Right lobe of liver (tissue), 4 donors: ENCODE data around the gene SIRPA.

Experiments
- POLR2A ChIP-seq: fragments of 450-650 bp; IDR thresholded peaks from one replicate; pipeline ENCODE4 v1.6.1; 2017; ENCODE audit warnings: antibody characterized with exemption, mild to moderate bottlenecking
- TF ChIP-seq, protein P1 (sequence below), 4 donors: fragments of 200-600 bp in 3 of 4; fragments of 450-650 bp in 1 of 4; IDR thresholded peaks; one replicate each; pipeline versions ENCODE4 v1.5.1 to v1.8.0; 2016 to 2022; ENCODE audit warnings: antibody characterized with exemption in 4 of 4, mild to moderate bottlenecking in 2 of 4
- donor health status: DM: no; HTN: no; CAD: no.
- donor health status: DM: no; HTN: no; CAD: no.
- donor health status: DM: no; HTN: yes; CAD: no.

DNA sequence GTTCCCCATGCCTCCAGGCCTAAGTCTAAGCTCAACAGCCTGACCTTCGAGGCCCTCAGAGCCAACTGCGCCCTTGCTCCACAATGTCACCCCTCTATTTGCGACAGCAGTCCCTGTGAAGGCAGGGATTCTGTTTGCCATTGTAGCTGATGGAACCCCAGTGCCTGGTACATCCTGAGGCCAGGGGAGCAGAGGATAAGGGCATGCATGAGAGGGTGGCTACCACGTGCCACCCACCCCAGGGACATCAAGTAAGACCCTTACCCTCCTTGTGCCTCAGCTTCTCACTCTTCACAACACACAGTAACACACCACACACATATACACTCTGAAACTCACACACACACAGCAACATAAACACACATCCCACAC, 20.0 kb upstream of the SIRPA start:
- TF ChIP-seq, protein P1, sequence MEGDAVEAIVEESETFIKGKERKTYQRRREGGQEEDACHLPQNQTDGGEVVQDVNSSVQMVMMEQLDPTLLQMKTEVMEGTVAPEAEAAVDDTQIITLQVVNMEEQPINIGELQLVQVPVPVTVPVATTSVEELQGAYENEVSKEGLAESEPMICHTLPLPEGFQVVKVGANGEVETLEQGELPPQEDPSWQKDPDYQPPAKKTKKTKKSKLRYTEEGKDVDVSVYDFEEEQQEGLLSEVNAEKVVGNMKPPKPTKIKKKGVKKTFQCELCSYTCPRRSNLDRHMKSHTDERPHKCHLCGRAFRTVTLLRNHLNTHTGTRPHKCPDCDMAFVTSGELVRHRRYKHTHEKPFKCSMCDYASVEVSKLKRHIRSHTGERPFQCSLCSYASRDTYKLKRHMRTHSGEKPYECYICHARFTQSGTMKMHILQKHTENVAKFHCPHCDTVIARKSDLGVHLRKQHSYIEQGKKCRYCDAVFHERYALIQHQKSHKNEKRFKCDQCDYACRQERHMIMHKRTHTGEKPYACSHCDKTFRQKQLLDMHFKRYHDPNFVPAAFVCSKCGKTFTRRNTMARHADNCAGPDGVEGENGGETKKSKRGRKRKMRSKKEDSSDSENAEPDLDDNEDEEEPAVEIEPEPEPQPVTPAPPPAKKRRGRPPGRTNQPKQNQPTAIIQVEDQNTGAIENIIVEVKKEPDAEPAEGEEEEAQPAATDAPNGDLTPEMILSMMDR (IDR thresholded peaks at IDR 0.05): no peak
- no peak for TF ChIP-seq POLR2A
